22Rv1 (cell line): ENCODE measurements around the gene DMC1.

Experiments
- ZFX ChIP-seq: fragments of 450-650 bp; IDR thresholded peaks from 2 replicates; pipeline ENCODE4 v1.6.1; 2017; ENCODE audit warnings: antibody characterized with exemption, borderline replicate concordance
- TF ChIP-seq, protein P1 (sequence below): fragments of 450-650 bp; IDR thresholded peaks from 2 replicates; pipeline ENCODE4 v1.5.1; 2017; ENCODE audit warnings: mild to moderate bottlenecking

DNA sequence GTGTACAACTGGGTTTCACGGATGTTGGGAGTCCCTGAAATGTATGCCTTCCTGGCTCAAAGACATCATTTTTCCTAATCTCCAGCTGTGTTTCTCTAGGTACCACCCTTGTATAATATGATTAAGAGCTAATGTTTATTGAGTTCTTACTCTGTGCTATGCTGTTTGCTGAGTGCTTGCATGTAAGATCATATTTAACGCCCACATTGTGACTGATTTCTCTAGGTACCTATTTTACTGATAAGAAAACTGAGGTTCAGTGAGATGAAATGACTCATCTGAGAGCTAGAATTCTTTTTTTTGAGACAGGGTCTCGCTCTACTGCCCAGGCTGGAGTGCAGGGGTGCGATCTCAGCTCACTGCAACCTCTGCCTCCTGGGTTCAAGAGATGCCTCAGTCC lies 43.6 kb upstream of the DMC1 start:
- TF ChIP-seq, protein P1, sequence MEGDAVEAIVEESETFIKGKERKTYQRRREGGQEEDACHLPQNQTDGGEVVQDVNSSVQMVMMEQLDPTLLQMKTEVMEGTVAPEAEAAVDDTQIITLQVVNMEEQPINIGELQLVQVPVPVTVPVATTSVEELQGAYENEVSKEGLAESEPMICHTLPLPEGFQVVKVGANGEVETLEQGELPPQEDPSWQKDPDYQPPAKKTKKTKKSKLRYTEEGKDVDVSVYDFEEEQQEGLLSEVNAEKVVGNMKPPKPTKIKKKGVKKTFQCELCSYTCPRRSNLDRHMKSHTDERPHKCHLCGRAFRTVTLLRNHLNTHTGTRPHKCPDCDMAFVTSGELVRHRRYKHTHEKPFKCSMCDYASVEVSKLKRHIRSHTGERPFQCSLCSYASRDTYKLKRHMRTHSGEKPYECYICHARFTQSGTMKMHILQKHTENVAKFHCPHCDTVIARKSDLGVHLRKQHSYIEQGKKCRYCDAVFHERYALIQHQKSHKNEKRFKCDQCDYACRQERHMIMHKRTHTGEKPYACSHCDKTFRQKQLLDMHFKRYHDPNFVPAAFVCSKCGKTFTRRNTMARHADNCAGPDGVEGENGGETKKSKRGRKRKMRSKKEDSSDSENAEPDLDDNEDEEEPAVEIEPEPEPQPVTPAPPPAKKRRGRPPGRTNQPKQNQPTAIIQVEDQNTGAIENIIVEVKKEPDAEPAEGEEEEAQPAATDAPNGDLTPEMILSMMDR: no peak
- no peak for TF ChIP-seq ZFX
